Femur (tissue), 1 donor: ENCODE data around the gene SPATA3.

ENCODE experiments used
- DNase-seq: peaks from one replicate; pipeline ENCODE4 v3.0.0-alpha.2; 2017

SPATA3 gene

DNA sequence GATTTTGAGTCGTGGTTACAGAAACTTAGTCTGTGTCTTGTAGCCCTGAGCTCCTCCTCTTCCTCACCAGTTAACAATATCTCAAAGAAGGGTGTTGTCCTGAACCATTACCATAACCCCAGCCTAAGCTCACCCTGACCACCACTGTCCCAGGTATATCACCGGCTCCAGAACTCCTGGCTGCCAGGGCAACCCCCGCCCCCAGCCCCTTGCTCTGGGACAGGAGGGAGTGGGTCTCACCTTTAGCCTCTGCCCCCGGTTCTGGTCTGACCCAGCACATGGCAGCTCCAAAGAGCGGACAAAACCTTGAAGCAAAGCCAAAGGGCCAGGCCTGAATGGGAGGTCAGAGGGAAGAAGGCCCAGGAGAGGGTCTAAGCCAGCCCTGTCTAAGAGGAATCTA lies 55.2 kb downstream of the SPATA3 start:
- no peak for DNase-seq

DNA sequence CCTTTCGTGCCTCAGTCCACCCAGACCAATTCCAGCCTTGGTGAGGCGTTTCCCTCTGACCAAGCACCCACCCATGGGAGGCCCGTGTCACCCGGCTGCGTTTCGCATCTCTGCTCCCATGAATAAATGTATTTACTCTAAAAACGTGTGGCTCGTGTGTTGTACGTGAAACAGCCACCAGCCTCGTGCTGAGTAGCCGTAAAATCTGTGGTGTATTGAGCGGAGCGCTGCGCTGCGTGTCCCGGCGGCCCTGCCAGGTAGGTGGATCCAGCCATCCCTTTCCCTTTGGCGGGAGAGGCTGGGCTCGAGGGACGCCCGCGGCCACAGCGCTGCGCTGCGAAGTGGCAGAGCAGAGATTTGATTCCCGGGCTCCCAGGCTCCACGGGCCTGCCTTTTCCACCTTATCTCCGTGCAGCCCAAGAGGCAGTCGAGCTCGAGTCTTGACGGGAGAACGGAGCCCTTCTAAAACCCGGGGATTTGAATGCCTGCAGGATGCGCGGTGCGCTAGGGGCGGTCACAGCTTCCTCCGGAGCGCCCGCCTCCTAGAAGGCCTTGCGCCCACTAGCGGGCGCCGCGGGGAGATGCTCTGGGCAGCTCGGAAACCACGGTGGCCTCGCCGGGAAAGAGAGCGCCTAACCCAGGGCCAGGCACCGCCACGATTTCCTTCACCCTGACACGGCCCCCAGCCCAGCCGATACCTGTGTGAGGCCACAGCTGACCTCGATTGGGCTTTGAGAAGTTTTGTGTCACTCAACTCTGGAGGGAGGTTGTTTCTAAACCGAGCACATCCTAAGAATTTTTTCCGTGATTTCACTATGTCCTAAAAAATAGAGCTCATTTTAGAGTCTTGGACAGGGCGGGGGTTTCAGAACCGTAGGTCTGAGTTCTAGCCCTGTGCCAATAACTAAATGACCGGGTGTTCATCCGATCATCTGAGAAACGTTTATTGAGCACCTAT lies 56.9 kb downstream of the SPATA3 start:
- peak; percentile 87 for DNase-seq

DNA sequence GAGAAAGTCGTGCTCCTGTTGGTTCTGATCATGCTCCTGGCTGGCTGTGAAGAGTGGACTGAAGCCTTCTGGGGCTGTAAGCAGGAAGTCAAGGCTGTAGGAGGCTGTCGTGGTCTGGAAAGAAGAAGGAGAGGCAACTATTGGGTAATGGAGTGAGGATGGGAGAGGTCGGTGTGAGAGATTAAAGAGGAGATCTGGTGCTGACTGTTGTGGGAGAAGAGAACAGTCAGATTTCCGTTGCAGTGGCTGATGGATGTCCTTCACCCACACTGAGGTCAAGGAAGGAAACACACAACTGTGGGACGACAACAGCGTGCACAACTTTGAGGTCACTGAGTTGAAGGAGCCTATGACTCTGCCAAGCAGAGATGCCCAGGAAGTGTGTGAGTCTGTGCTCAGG lies 57.9 kb downstream of the SPATA3 start:
- no peak for DNase-seq

DNA sequence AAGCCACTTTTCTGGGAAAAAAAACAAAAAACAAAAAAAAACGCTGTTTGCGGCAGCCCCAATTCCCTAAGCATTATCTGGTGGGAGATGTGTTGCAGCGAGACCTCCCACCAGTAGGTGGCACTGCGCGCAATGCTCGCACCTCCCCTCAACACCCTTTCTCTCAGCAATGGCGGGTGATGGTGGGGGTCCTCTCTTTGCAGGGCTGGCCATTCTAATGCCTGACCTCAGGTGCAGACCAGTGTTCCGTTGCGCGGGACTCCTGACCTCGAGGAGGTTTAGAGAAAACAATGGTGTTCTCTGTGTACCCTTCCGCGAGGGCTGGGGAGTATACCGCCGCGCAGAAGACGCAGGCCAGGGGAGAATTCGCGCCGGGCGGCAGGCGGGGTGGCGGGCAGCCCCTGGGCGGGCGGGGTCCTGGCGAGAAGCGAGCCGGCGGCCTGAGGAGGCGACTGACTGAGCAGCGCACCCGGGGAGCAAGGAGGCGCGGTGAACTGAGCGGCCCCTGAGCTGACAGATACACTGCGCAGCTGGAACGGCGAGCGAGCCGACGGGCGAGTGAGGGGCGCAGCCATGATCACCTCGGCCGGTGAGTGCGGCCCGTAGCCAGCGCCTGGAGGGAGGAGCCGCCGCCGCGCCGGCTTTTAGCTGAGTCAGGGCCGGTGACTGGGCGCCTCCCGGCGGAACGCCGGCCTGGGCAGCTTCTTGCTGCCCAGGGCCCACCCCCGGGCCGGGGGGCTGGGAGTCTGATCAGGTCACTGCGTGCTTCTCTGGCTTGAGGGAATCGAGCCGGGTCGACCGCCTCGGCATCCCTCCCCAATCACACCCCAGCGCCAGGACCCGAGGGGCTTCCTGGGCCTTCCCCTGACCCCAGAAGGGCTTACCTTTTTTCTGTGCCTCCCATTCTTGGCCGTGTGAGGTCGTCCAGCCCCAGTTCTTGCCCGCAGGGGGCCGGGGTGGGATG lies 60.8 kb downstream of the SPATA3 start, which contains the start of gene PSMD1:
Gene PSMD1 (plus strand): TSS at position 415 of the 964 bp plus-strand sequence. CDS start 159 bp downstream, at position 574.
- DNase-seq, result peak; percentile 96

DNA sequence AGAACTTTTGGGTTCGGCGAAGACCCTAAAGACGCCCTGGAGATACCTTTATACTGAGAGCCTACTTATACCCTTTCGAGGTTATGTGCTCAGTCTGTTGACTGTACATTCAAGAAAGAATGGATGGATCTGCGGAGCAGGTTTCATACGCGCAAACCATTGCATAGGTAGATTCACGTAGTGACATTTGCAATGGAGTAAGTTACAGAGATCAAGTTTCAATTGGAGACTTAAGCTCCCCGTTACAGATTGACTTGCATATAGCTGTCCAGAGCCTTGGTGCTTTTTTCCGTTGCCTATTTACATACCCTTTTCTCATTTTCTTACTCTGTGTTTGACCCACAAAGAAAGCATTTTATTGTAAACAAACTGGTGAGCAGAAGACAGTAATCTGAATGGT lies 61.7 kb downstream of the SPATA3 start:
- DNase-seq, result no peak
